HepG2 (cell line): ENCODE results near the gene STKLD1. TPM values are rescaled to one million over a fixed set of nuclear protein-coding genes. Genes with fewer than 3 reads are reported as not detected.

Experiments
- ATAC-seq: fragments of 200-7000 bp; cut with Tn5 transposase; 3 replicates; pipeline ENCODE4 v1.9.1; 2020; ENCODE audit warnings: mild to moderate bottlenecking, moderate library complexity
- BruUV-seq: library from RNA; stranded (reverse); fragments of 400-500 nt; replicated peaks from 2 replicates; lab custom pipeline; 2021; lab: Mats Ljungman, UMichigan
- CTCF ChIA-PET: fragments of 300-600 bp; formaldehyde crosslinking; extraction: SDS; loops from one replicate; lab custom pipeline; 2021; ENCODE audit warnings: low total read pairs, inconsistent platforms, low intra/inter-chr PET ratio; lab: Yijun Ruan, JAX
- POLR2A ChIA-PET: fragments of 350-600 bp; sonication (Branson Sonifier 250); formaldehyde crosslinking; loops from one replicate; lab custom pipeline; 2020; ENCODE audit warnings: antibody characterized with exemption, inconsistent platforms; lab: Yijun Ruan, JAX
- DNase-seq: peaks from one replicate; pipeline ENCODE4 v3.0.0-alpha.2; 2015; ENCODE audit warnings: low spot score
- FAIRE-seq: peaks from 3 replicates; lab custom pipeline; 2011; peaks lifted over from hg19 to GRCh38; lab: Jason Lieb, UNC
- H2AFZ ChIP-seq: one replicate; pipeline ENCODE4 v1.6.1; 2011; ENCODE audit warnings: low read length, inconsistent platforms
- H3K27ac ChIP-seq: fragments of 300-600 bp; 3 replicates; pipeline ENCODE4 v1.8.0; 2011; ENCODE audit warnings: mixed run types, mild to moderate bottlenecking, mixed read lengths, low read length, inconsistent platforms; ENCODE audit not compliant: insufficient read depth; ENCODE audit errors: extremely low read length
- H3K27me3 ChIP-seq, 2 experiments: fragments of 200-600 bp in 1 of 2; 2 replicates in 1 of 2; 3 replicates in 1 of 2; pipeline versions ENCODE4 v1.6.0 to v1.8.0; 2011; ENCODE audit warnings: low read length in 2 of 2, mild to moderate bottlenecking in 2 of 2, moderate library complexity in 2 of 2, inconsistent platforms in 1 of 2; ENCODE audit not compliant: insufficient read depth in 2 of 2, control insufficient read depth in 1 of 2
- H3K36me3 ChIP-seq, 2 experiments: fragments of 200-600 bp in 1 of 2; replicated peaks in 1 of 2; 2 replicates in 1 of 2; 3 replicates in 1 of 2; pipeline versions ENCODE4 v1.5.1 to v1.8.0; 2011; ENCODE audit warnings: low read length in 2 of 2, inconsistent platforms in 1 of 2; ENCODE audit not compliant: insufficient read depth in 2 of 2, control insufficient read depth in 1 of 2
- H3K4me1 ChIP-seq: 2 replicates; pipeline ENCODE4 v1.5.1; 2012; ENCODE audit warnings: low read length, inconsistent platforms; ENCODE audit not compliant: insufficient read depth
- H3K4me2 ChIP-seq: 2 replicates; pipeline ENCODE4 v1.6.0; 2011; ENCODE audit warnings: low read depth, low read length, inconsistent platforms
- H3K4me3 ChIP-seq, 3 experiments: fragments of 200-600 bp in 1 of 3; sonication (generic), shearing (Covaris generic) in 1 of 3; replicated peaks in 1 of 3; 2 replicates each; pipeline ENCODE4 v1.5.1; 2011 to 2016; ENCODE audit warnings: low read length in 3 of 3, inconsistent platforms in 2 of 3, low read depth in 2 of 3, mild to moderate bottlenecking in 2 of 3, control low read depth in 1 of 3, mixed read lengths in 1 of 3; ENCODE audit not compliant: insufficient read depth in 1 of 3
- H3K79me2 ChIP-seq: one replicate; pipeline ENCODE4 v1.6.1; 2011; ENCODE audit warnings: low read length, inconsistent platforms; ENCODE audit not compliant: insufficient read depth
- H3K9ac ChIP-seq: 2 replicates; pipeline ENCODE4 v1.6.0; 2011; ENCODE audit warnings: mild to moderate bottlenecking, low read depth, low read length, inconsistent platforms; ENCODE audit not compliant: insufficient read depth
- H3K9me3 ChIP-seq: 2 replicates; pipeline ENCODE4 v1.5.1; 2012; ENCODE audit warnings: mild to moderate bottlenecking, low read length
- H4K20me1 ChIP-seq: 2 replicates; pipeline ENCODE4 v1.6.0; 2011; ENCODE audit warnings: inconsistent platforms, mild to moderate bottlenecking, low read length, moderate library complexity; ENCODE audit not compliant: insufficient read depth
- CEBPB ChIP-seq: IDR thresholded peaks from 2 replicates; pipeline ENCODE4 v1.6.1; 2011; ENCODE audit warnings: low read depth, low read length, improper control_type of control experiment, borderline replicate concordance
- ESRRA ChIP-seq: sonication (generic); formaldehyde crosslinking; IDR thresholded peaks from 2 replicates; pipeline ENCODE4 v1.5.1; 2020; ENCODE audit warnings: mild to moderate bottlenecking, low read depth, missing genetic modification reagents
- HNF4A ChIP-seq: sonication (generic); formaldehyde crosslinking; IDR thresholded peaks from 2 replicates; pipeline ENCODE4 v1.4.0; 2020; ENCODE audit warnings: missing genetic modification reagents
- IRX3 ChIP-seq: sonication (generic); formaldehyde crosslinking; IDR thresholded peaks from 2 replicates; pipeline ENCODE4 v1.8.1; 2023; ENCODE audit warnings: mild to moderate bottlenecking, low read depth, missing genetic modification reagents, borderline replicate concordance
- ZNF225 ChIP-seq: sonication (generic); formaldehyde crosslinking; IDR thresholded peaks from 2 replicates; pipeline ENCODE4 v1.4.0; 2020; ENCODE audit warnings: mild to moderate bottlenecking, missing genetic modification reagents
- WGBS: methylation state at CpG from one replicate; pipeline ENCODE4 v1.1.6; 2017; ENCODE audit warnings: low lambda C conversion rate; 5-methylcytosine and 5-hydroxymethylcytosine counted together
- in situ Hi-C: cut with HindIII; loops from 2 replicates; pipeline ENCODE4 v1.10.0; 2017; ENCODE audit warnings: low pct_unique_long_range_greater_than_20kb; ENCODE audit not compliant: extremely low pct_ligation_motif_present
- intact Hi-C: fragments of 100-400 bp; cut with micrococcal nuclease; formaldehyde crosslinking; loops from one replicate; pipeline ENCODE4 v1.10.0; 2022; ENCODE audit not compliant: unreplicated experiment
- polyA plus RNA-seq, 8 experiments: library from polyadenylated mRNA; depleted of rRNA in 3 of 8; stranded (reverse) in 7 of 8; unstranded in 1 of 8; fragments of >200 nt; fragmentation: Illumina TruSeq in 4 of 8; extraction: Trizol in 4 of 8; gene quantifications; 2 replicates each; pipeline versions ENCODE4 v1.2.1 to v1.2.3, GENCODE V29; 2011 to 2016; ENCODE audit warnings: low read depth in 4 of 8, missing spikeins in 1 of 8, mixed read lengths in 1 of 8; ENCODE audit not compliant: insufficient read depth in 1 of 8
- total RNA-seq, 5 experiments: library from RNA; depleted of rRNA; stranded (reverse); fragments of >200 nt; fragmentation: Illumina TruSeq; extraction: Trizol; gene quantifications; 2 replicates each; pipeline ENCODE4 v1.2.3, GENCODE V29; 2016; ENCODE audit warnings: low read depth in 1 of 5
- TF ChIP-seq, protein P1 (sequence below): sonication (generic); formaldehyde crosslinking; IDR thresholded peaks from 2 replicates; pipeline ENCODE4 v1.8.0; 2022; ENCODE audit warnings: missing genetic modification reagents, mild to moderate bottlenecking, borderline replicate concordance
- TF ChIP-seq, protein P2 (sequence below): sonication (generic); formaldehyde crosslinking; IDR thresholded peaks from 2 replicates; pipeline ENCODE4 v1.5.0; 2020; ENCODE audit warnings: mild to moderate bottlenecking, missing genetic modification reagents, moderate library complexity
- TF ChIP-seq, protein P3 (sequence below): sonication (generic); formaldehyde crosslinking; IDR thresholded peaks from 2 replicates; pipeline ENCODE4 v1.5.0; 2020; ENCODE audit warnings: mild to moderate bottlenecking, missing genetic modification reagents
- TF ChIP-seq, protein P4 (sequence below): sonication (generic); formaldehyde crosslinking; IDR thresholded peaks from 2 replicates; pipeline ENCODE4 v1.4.0; 2020; ENCODE audit warnings: missing genetic modification reagents

Gene STKLD1
- total and polyA plus RNA-seq, 2 of the 13 experiments (the other 11 are each of a cell fraction or from before 2014, with no cell fraction given): 1.5 to 2.2 TPM

- intact Hi-C loops: no loop called here
- H3K27ac ChIP-seq: no peak overlapping the region
- WGBS: 33% methylated on average over 3 of the region's 11 CpGs
- no peaks in the 10 kb centered on the region for H4K20me1 ChIP-seq
- no peak overlapping the region for H3K4me2 ChIP-seq
- no peak overlapping the region for H3K4me3 ChIP-seq
- H3K9ac ChIP-seq: no peak overlapping the region
- TF ChIP-seq, protein P1, sequence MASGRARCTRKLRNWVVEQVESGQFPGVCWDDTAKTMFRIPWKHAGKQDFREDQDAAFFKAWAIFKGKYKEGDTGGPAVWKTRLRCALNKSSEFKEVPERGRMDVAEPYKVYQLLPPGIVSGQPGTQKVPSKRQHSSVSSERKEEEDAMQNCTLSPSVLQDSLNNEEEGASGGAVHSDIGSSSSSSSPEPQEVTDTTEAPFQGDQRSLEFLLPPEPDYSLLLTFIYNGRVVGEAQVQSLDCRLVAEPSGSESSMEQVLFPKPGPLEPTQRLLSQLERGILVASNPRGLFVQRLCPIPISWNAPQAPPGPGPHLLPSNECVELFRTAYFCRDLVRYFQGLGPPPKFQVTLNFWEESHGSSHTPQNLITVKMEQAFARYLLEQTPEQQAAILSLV (CRISPR knock-in tag): no peak
- TF ChIP-seq, protein P2, sequence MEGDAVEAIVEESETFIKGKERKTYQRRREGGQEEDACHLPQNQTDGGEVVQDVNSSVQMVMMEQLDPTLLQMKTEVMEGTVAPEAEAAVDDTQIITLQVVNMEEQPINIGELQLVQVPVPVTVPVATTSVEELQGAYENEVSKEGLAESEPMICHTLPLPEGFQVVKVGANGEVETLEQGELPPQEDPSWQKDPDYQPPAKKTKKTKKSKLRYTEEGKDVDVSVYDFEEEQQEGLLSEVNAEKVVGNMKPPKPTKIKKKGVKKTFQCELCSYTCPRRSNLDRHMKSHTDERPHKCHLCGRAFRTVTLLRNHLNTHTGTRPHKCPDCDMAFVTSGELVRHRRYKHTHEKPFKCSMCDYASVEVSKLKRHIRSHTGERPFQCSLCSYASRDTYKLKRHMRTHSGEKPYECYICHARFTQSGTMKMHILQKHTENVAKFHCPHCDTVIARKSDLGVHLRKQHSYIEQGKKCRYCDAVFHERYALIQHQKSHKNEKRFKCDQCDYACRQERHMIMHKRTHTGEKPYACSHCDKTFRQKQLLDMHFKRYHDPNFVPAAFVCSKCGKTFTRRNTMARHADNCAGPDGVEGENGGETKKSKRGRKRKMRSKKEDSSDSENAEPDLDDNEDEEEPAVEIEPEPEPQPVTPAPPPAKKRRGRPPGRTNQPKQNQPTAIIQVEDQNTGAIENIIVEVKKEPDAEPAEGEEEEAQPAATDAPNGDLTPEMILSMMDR (CRISPR knock-in tag): peak; percentile 50
- no peak for TF ChIP-seq ESRRA (CRISPR knock-in tag)
- TF ChIP-seq HNF4A (CRISPR knock-in tag): no peak
- FAIRE-seq (no peak), DNase-seq (no peak), ATAC-seq (no peak)
- POLR2A ChIA-PET: no interaction called here
- H3K9me3 ChIP-seq: no peaks in the 10 kb centered on the region
- H3K79me2 ChIP-seq: no peaks in the 10 kb centered on the region
- CTCF ChIA-PET: no interaction called here
- H3K27me3 ChIP-seq: peaks cover 0 to 22% of the 10 kb centered on the region in 2 experiments; a peak in 2 of 5 replicates
- BruUV-seq: no TSS peak
- peaks cover 8% of the 10 kb centered on the region for H3K4me1 ChIP-seq
- no peak overlapping the region for H2AFZ ChIP-seq
- H3K36me3 ChIP-seq: no peaks in the 10 kb centered on the region
- in situ Hi-C loops: no loop called here
Observed at GRCh38 chr9:133433351-133433843, 57.2 kb downstream of the STKLD1 start.

DNA sequence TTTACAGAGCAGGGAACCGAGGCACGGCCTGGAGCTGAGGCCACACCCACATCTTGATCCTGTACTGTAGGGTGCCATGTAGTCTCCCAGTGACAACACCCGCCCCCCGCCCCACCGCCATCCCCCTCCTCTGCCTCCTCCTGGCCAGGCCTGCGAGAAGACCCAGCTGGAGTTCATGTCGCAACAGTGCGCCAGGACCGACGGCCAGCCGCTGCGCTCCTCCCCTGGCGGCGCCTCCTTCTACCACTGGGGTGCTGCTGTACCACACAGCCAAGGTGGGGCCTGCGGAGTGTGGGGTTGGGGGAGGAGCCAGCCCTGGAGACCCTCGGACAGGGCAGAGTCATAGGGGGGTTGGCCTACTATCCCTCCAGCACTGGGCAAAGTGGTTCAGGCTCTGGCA is 60.5 kb downstream of the STKLD1 start:
- H3K27me3 ChIP-seq: peaks cover 2 to 50% of the 10 kb centered on the region in 2 experiments; a peak in 3 of 5 replicates
- ChIA-PET CTCF (interaction anchor here (1.6 kb wide), 1 partner anchor 30 kb away, joined by 6 read pairs; no protein-coding TSS in a partner anchor), POLR2A (interaction anchor here (1.8 kb wide), 1 partner anchor 15 kb away, joined by 4 read pairs; the partner anchor contains the start of gene ADAMTS13)
- ATAC-seq: peak; percentile 19; the same call in 2 of the 3 replicates
- H3K9ac ChIP-seq: no peak overlapping the region
- DNase-seq: no peak
- H4K20me1 ChIP-seq: no peaks in the 10 kb centered on the region
- no TSS peak for BruUV-seq
- intact Hi-C loops (no loop called here), in situ Hi-C loops (no loop called here)
- no peak overlapping the region for H3K27ac ChIP-seq
- H3K9me3 ChIP-seq: no peaks in the 10 kb centered on the region
- peaks cover 8% of the 10 kb centered on the region for H3K4me1 ChIP-seq
- no peaks in the 10 kb centered on the region for H3K36me3 ChIP-seq
- FAIRE-seq: no peak
- WGBS: 27% methylated on average over 15 of the region's 16 CpGs
- no peak overlapping the region for H2AFZ ChIP-seq
- no peak overlapping the region for H3K4me3 ChIP-seq
- H3K79me2 ChIP-seq: no peaks in the 10 kb centered on the region
- H3K4me2 ChIP-seq: no peak overlapping the region
- no peak for TF ChIP-seq IRX3 (CRISPR knock-in tag)
- TF ChIP-seq ZNF225: no peak
- TF ChIP-seq, protein P3, sequence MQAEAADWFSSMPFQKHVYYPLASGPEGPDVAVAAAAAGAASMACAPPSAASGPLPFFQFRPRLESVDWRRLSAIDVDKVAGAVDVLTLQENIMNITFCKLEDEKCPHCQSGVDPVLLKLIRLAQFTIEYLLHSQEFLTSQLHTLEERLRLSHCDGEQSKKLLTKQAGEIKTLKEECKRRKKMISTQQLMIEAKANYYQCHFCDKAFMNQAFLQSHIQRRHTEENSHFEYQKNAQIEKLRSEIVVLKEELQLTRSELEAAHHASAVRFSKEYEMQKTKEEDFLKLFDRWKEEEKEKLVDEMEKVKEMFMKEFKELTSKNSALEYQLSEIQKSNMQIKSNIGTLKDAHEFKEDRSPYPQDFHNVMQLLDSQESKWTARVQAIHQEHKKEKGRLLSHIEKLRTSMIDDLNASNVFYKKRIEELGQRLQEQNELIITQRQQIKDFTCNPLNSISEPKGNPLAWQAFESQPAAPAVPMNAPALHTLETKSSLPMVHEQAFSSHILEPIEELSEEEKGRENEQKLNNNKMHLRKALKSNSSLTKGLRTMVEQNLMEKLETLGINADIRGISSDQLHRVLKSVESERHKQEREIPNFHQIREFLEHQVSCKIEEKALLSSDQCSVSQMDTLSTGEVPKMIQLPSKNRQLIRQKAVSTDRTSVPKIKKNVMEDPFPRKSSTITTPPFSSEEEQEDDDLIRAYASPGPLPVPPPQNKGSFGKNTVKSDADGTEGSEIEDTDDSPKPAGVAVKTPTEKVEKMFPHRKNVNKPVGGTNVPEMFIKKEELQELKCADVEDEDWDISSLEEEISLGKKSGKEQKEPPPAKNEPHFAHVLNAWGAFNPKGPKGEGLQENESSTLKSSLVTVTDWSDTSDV (CRISPR knock-in tag): no peak
- TF ChIP-seq, protein P4, sequence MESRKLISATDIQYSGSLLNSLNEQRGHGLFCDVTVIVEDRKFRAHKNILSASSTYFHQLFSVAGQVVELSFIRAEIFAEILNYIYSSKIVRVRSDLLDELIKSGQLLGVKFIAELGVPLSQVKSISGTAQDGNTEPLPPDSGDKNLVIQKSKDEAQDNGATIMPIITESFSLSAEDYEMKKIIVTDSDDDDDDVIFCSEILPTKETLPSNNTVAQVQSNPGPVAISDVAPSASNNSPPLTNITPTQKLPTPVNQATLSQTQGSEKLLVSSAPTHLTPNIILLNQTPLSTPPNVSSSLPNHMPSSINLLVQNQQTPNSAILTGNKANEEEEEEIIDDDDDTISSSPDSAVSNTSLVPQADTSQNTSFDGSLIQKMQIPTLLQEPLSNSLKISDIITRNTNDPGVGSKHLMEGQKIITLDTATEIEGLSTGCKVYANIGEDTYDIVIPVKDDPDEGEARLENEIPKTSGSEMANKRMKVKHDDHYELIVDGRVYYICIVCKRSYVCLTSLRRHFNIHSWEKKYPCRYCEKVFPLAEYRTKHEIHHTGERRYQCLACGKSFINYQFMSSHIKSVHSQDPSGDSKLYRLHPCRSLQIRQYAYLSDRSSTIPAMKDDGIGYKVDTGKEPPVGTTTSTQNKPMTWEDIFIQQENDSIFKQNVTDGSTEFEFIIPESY (CRISPR knock-in tag): peak; percentile 41; the same call in 1 of the 2 replicates
- TF ChIP-seq CEBPB: peak; percentile 37; the same call in 1 of the 2 replicates
